ENCODE measurements around the gene SLC35F5.

DNA sequence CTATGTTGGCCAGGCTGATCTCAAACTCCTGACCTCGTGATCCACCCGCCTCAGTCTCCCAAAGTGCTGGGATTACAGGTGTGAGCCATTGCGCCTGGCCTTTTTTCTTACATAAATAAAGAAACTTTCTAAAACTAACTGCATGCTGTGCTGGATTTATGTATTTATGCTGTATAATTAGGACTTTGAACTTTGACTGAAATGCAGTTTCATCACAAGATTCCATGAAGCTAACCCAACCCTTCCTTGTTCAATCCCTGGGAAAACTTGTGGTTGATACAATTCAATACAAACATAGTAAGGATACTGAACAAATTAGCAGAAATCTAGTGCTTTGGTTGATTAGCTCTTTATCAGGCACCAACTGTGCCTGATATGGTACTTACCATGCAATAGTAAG, 20.9 kb upstream of the SLC35F5 start:
- TF ChIP-seq POLR2A (IDR thresholded peaks at IDR 0.05) (no peak), EP300 (IDR thresholded peaks at IDR 0.05) (no peak), POLR2AphosphoS5 (IDR thresholded peaks at IDR 0.05) (no peak)
- TF ChIP-seq, protein P1, sequence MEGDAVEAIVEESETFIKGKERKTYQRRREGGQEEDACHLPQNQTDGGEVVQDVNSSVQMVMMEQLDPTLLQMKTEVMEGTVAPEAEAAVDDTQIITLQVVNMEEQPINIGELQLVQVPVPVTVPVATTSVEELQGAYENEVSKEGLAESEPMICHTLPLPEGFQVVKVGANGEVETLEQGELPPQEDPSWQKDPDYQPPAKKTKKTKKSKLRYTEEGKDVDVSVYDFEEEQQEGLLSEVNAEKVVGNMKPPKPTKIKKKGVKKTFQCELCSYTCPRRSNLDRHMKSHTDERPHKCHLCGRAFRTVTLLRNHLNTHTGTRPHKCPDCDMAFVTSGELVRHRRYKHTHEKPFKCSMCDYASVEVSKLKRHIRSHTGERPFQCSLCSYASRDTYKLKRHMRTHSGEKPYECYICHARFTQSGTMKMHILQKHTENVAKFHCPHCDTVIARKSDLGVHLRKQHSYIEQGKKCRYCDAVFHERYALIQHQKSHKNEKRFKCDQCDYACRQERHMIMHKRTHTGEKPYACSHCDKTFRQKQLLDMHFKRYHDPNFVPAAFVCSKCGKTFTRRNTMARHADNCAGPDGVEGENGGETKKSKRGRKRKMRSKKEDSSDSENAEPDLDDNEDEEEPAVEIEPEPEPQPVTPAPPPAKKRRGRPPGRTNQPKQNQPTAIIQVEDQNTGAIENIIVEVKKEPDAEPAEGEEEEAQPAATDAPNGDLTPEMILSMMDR (IDR thresholded peaks at IDR 0.05) = no peak

Measured in sigmoid colon (tissue), 4 donors.